Trophoblast cell (in vitro differentiated cells and primary cell): ENCODE data around the gene RPL36.

Experiments
- DNase-seq, 2 donors: peaks; one replicate each; pipeline ENCODE4 v3.0.0-alpha.2; 2016
- H2AFZ ChIP-seq: 2 replicates; pipeline ENCODE4 v1.6.1; 2013; ENCODE audit warnings: low read length, moderate library complexity, mild to moderate bottlenecking; ENCODE audit not compliant: insufficient read depth, poor library complexity
- H2AK5ac ChIP-seq: 2 replicates; pipeline ENCODE4 v1.6.1; 2013; ENCODE audit warnings: mild to moderate bottlenecking, low read length
- H2BK120ac ChIP-seq: 2 replicates; pipeline ENCODE4 v1.6.1; 2013; ENCODE audit warnings: low read length, mild to moderate bottlenecking, moderate library complexity; ENCODE audit not compliant: insufficient read depth, poor library complexity
- H2BK12ac ChIP-seq: 2 replicates; pipeline ENCODE4 v1.6.1; 2013; ENCODE audit warnings: mild to moderate bottlenecking, low read length, moderate library complexity
- H2BK5ac ChIP-seq: 2 replicates; pipeline ENCODE4 v1.6.1; 2013; ENCODE audit warnings: low read length, low read depth, moderate library complexity, mild to moderate bottlenecking; ENCODE audit not compliant: poor library complexity
- H3K14ac ChIP-seq: 2 replicates; pipeline ENCODE4 v1.6.1; 2013; ENCODE audit warnings: mild to moderate bottlenecking, low read length
- H3K18ac ChIP-seq: 2 replicates; pipeline ENCODE4 v1.6.1; 2013; ENCODE audit warnings: mild to moderate bottlenecking, low read length
- H3K23ac ChIP-seq: 2 replicates; pipeline ENCODE4 v1.6.1; 2013; ENCODE audit warnings: low read length
- H3K27ac ChIP-seq: 2 replicates; pipeline ENCODE4 v1.5.1; 2013; ENCODE audit warnings: low read depth, mild to moderate bottlenecking, inconsistent platforms, low read length, moderate library complexity
- H3K27me3 ChIP-seq: 2 replicates; pipeline ENCODE4 v1.6.1; 2013; ENCODE audit warnings: inconsistent platforms, mild to moderate bottlenecking, low read length, moderate library complexity; ENCODE audit not compliant: insufficient read depth
- H3K36me3 ChIP-seq, 2 experiments: 1 replicate in 1 of 2; 2 replicates in 1 of 2; pipeline ENCODE4 v1.6.1; 2013; ENCODE audit warnings: low read length in 2 of 2, mild to moderate bottlenecking in 2 of 2, moderate library complexity in 1 of 2; ENCODE audit not compliant: insufficient read depth in 2 of 2, control insufficient read depth in 1 of 2
- H3K4ac ChIP-seq: 2 replicates; pipeline ENCODE4 v1.6.1; 2013; ENCODE audit warnings: low read depth, mild to moderate bottlenecking, low read length, moderate library complexity
- H3K4me1 ChIP-seq, 2 experiments: 1 replicate in 1 of 2; 2 replicates in 1 of 2; pipeline ENCODE4 v1.6.1; 2013; ENCODE audit warnings: low read length in 2 of 2, mild to moderate bottlenecking in 2 of 2, moderate library complexity in 1 of 2; ENCODE audit not compliant: insufficient read depth in 2 of 2, control insufficient read depth in 1 of 2
- H3K4me2 ChIP-seq: 2 replicates; pipeline ENCODE4 v1.6.1; 2013; ENCODE audit warnings: inconsistent platforms, mild to moderate bottlenecking, low read length, moderate library complexity
- H3K4me3 ChIP-seq: 2 replicates; pipeline ENCODE4 v1.5.1; 2013; ENCODE audit warnings: mild to moderate bottlenecking, low read depth, low read length, inconsistent platforms
- H3K79me1 ChIP-seq: one replicate; pipeline ENCODE4 v1.6.1; 2013; ENCODE audit warnings: low read length
- H3K79me2 ChIP-seq: 2 replicates; pipeline ENCODE4 v1.6.1; 2013; ENCODE audit warnings: low read length, mild to moderate bottlenecking; ENCODE audit not compliant: control insufficient read depth, insufficient read depth, poor library complexity
- H3K9ac ChIP-seq: 2 replicates; pipeline ENCODE4 v1.6.1; 2013; ENCODE audit warnings: mild to moderate bottlenecking, low read length
- H3K9me3 ChIP-seq: 2 replicates; pipeline ENCODE4 v1.6.1; 2013; ENCODE audit warnings: low read depth, mild to moderate bottlenecking, control low read depth, inconsistent platforms, low read length; ENCODE audit not compliant: insufficient read depth
- H4K12ac ChIP-seq: 2 replicates; pipeline ENCODE4 v1.6.1; 2013; ENCODE audit warnings: low read depth, mild to moderate bottlenecking, low read length, moderate library complexity
- H4K8ac ChIP-seq: 2 replicates; pipeline ENCODE4 v1.6.1; 2013; ENCODE audit warnings: low read depth, mild to moderate bottlenecking, low read length, moderate library complexity
- H4K91ac ChIP-seq: one replicate; pipeline ENCODE4 v1.6.1; 2013; ENCODE audit warnings: low read depth, mild to moderate bottlenecking, low read length, moderate library complexity
- WGBS: extraction: QIAGEN DNeasy Blood & Tissue Kit; methylation state at CpG from one replicate; pipeline ENCODE4 v1.1.7; 2013; ENCODE audit warnings: missing lambda C conversion rate; ENCODE audit not compliant: insufficient read length, insufficient coverage; ENCODE audit errors: extremely low coverage; 5-methylcytosine and 5-hydroxymethylcytosine counted together

The RPL36 gene

GRCh38 chr19:5672708-5673459 lies 17.2 kb upstream of the RPL36 start:
- Histone ChIP-seq H2BK12ac (no peak overlapping the region), H3K18ac (no peak overlapping the region), H4K12ac (no peak overlapping the region), H3K27me3 (no peaks in the 10 kb centered on the region), H3K9ac (no peak overlapping the region), H3K14ac (no peak overlapping the region), H2AK5ac (no peak overlapping the region), H3K4me2 (no peak overlapping the region), H3K36me3 (peaks cover 26 to 30% of the 10 kb centered on the region in 2 experiments), H3K9me3 (no peaks in the 10 kb centered on the region), H3K23ac (no peak overlapping the region), H2BK120ac (no peak overlapping the region), H3K79me2 (no peaks in the 10 kb centered on the region), H4K8ac (no peak overlapping the region), H2AFZ (no peak overlapping the region), H3K4ac (no peak overlapping the region), H3K79me1 (no peaks in the 10 kb centered on the region), H3K4me3 (no peak overlapping the region), H4K91ac (no peak overlapping the region), H2BK5ac (no peak overlapping the region), H3K4me1 (peaks cover 2 to 3% of the 10 kb centered on the region in 2 experiments), H3K27ac (no peak overlapping the region)
- WGBS = no CpG with 5 or more reads among the region's 13 CpGs
- DNase-seq = no peak

DNA sequence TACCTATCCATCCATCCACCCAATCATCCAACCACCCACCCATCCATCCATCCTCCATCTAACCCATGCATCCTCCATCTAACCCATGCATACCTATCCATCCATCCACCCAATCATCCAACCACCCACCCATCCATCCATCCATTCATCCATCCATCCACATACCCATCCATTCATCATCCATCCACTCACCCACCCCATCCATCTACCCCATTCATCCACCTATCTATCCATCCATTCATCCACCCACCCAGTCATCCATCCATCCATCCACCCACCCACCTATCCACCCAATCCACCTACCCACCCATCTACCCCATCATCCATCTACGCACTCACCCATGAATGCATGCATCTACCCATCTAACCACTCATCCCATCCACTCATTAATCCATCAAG lies 16.3 kb upstream of the RPL36 start:
- Histone ChIP-seq H2AK5ac (no peak overlapping the region), H3K36me3 (peaks cover 26 to 32% of the 10 kb centered on the region in 2 experiments), H3K79me1 (no peaks in the 10 kb centered on the region), H3K18ac (no peak overlapping the region), H3K23ac (no peak overlapping the region), H3K4me1 (no peaks in the 10 kb centered on the region), H3K9ac (no peak overlapping the region), H4K91ac (no peak overlapping the region), H2BK12ac (no peak overlapping the region), H3K4ac (no peak overlapping the region), H3K79me2 (no peaks in the 10 kb centered on the region), H2BK120ac (no peak overlapping the region), H3K14ac (no peak overlapping the region), H2AFZ (no peak overlapping the region), H3K4me2 (no peak overlapping the region), H4K12ac (no peak overlapping the region), H3K4me3 (no peak overlapping the region), H3K9me3 (no peaks in the 10 kb centered on the region), H3K27me3 (no peaks in the 10 kb centered on the region), H3K27ac (no peak overlapping the region), H2BK5ac (no peak overlapping the region), H4K8ac (no peak overlapping the region)
- DNase-seq = no peak
- WGBS = 100% methylated on average over 1 of the region's 1 CpG

- H4K8ac ChIP-seq = no peak overlapping the region
- H3K27me3 ChIP-seq = no peaks in the 10 kb centered on the region
- peaks cover 3% of the 10 kb centered on the region for H3K79me2 ChIP-seq
- H2BK12ac ChIP-seq = no peak overlapping the region
- peaks cover 5 to 7% of the 10 kb centered on the region in 2 experiments for H3K4me1 ChIP-seq
- H3K9ac ChIP-seq = no peak overlapping the region
- H3K18ac ChIP-seq = no peak overlapping the region
- H2AFZ ChIP-seq = no peak overlapping the region
- H3K4me2 ChIP-seq = no peak overlapping the region
- WGBS = no CpG with 5 or more reads among the region's 5 CpGs
- peaks cover 16 to 22% of the 10 kb centered on the region in 2 experiments for H3K36me3 ChIP-seq
- H2BK5ac ChIP-seq = no peak overlapping the region
- no peaks in the 10 kb centered on the region for H3K9me3 ChIP-seq
- no peaks in the 10 kb centered on the region for H3K79me1 ChIP-seq
- no peak for DNase-seq
- no peak overlapping the region for H3K4me3 ChIP-seq
- no peak overlapping the region for H2AK5ac ChIP-seq
- H3K4ac ChIP-seq = no peak overlapping the region
- H3K14ac ChIP-seq = no peak overlapping the region
- H3K27ac ChIP-seq = no peak overlapping the region
- no peak overlapping the region for H4K12ac ChIP-seq
- no peak overlapping the region for H2BK120ac ChIP-seq
- no peak overlapping the region for H4K91ac ChIP-seq
- no peak overlapping the region for H3K23ac ChIP-seq
Observed at GRCh38 chr19:5674714-5675113, 15.4 kb upstream of the RPL36 start.

DNA sequence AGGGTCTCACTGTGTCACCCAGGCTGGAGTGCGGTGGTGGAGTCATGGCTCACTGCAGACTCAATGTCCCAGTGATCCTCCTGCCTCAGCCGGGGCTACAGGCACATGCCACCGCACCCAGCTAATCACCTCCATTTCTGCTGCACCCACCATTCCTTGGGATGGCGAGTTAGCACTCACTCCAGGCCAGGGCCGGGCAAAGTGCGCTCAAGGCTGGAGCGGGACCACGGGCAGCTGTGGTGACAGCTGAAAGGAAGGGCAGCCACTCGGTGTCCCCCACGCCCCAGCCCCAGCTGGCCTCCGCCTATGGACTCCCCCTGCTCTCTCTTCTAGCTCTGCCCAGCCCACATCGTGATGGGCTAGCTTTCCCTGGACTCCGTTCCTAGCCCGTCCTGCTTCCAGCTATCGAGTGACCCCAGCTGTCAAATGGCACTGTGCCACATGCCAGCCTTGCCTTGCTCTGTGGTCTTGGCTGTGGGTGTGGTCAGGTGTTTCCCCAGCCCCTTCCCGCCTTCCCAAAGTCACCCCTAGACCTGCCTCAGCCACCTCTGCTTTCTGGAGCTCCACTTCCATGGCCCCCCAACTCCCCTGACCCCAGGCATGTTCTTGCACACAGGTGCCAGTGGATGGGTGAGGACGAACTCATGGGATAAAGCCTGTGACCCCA lies 13.9 kb upstream of the RPL36 start:
- H3K79me2 ChIP-seq = peaks cover 11% of the 10 kb centered on the region
- no peaks in the 10 kb centered on the region for H3K9me3 ChIP-seq
- H3K27ac ChIP-seq = no peak overlapping the region
- H2BK120ac ChIP-seq = no peak overlapping the region
- no peak overlapping the region for H3K4me3 ChIP-seq
- no peak overlapping the region for H2BK5ac ChIP-seq
- no peak overlapping the region for H3K4me2 ChIP-seq
- no peak overlapping the region for H3K18ac ChIP-seq
- no peak overlapping the region for H3K23ac ChIP-seq
- peaks cover 12% of the 10 kb centered on the region for H3K79me1 ChIP-seq
- H4K8ac ChIP-seq = no peak overlapping the region
- H2BK12ac ChIP-seq = no peak overlapping the region
- no peak for DNase-seq
- peaks cover 15 to 20% of the 10 kb centered on the region in 2 experiments for H3K36me3 ChIP-seq
- WGBS = no CpG with 5 or more reads among the region's 17 CpGs
- no peak overlapping the region for H3K14ac ChIP-seq
- no peak overlapping the region for H4K91ac ChIP-seq
- no peak overlapping the region for H3K9ac ChIP-seq
- no peak overlapping the region for H2AK5ac ChIP-seq
- H4K12ac ChIP-seq = no peak overlapping the region
- H3K4ac ChIP-seq = no peak overlapping the region
- H3K4me1 ChIP-seq = peaks cover 9% of the 10 kb centered on the region in 2 experiments
- H2AFZ ChIP-seq = no peak overlapping the region
- no peaks in the 10 kb centered on the region for H3K27me3 ChIP-seq
